Inflammatory macrophage treated with lipopolysaccharide for 1 hour (primary cell): ENCODE results near the gene KCNMA1.
"Not testable (repeated sequence)": the region's sequence is repeated elsewhere in the genome, so short reads cannot be mapped to it uniquely, and the experiment has no call there.

ENCODE experiments used
- DNase-seq, 2 donors: peaks; one replicate each; pipeline ENCODE4 v3.0.0-alpha.2; 2020 to 2022

KCNMA1 gene

DNA sequence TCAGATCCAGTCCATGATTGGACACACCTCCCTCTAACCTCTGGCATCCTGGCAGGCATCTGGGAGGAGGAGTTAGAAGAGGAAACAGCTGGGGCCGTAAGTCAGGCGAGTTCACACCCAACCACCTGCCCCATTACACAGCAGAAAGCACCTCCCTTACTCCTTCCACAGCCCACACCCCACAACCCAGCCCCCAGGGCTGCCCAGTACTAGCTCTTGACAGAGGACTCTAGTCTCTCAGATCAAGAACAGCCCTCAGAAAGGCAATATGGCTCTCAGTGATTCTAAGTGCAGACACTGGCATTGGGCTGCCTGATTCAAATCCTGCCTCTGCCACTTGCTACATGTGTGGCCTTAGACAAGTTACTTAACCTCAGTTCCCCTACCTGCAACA lies 34.1 kb downstream of the KCNMA1 start:
- DNase-seq, result no peak

DNA sequence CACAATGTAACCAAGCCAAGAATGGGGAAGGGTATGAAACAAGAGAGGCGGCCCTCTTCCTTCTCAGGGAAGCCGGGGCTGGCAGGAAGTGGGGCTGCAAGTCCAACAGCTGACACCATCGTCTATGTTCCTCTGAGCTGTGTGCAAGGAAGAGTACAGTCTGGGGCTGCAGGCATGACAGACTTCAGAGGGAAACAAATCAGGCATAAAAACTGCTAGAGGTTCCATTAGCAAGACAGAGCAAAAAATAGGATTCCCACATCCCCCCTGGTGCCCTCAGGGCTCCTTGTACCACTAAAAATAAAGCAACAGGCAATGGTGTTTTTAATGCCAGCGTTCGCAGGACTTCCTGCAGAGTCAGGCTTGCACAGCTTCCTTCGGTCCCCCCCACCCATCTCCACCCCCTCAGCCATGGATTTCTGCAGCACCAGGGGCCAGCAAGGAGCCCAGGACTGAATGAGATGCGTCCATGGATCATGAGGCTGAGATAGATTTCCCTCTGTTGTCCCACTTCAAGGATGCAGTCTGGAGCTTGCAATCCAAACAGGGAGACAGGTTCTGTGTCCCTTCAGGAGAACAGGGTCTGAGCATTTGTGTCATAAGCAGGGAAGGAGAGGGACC lies 34.6 kb downstream of the KCNMA1 start:
- DNase-seq, result no peak

DNA sequence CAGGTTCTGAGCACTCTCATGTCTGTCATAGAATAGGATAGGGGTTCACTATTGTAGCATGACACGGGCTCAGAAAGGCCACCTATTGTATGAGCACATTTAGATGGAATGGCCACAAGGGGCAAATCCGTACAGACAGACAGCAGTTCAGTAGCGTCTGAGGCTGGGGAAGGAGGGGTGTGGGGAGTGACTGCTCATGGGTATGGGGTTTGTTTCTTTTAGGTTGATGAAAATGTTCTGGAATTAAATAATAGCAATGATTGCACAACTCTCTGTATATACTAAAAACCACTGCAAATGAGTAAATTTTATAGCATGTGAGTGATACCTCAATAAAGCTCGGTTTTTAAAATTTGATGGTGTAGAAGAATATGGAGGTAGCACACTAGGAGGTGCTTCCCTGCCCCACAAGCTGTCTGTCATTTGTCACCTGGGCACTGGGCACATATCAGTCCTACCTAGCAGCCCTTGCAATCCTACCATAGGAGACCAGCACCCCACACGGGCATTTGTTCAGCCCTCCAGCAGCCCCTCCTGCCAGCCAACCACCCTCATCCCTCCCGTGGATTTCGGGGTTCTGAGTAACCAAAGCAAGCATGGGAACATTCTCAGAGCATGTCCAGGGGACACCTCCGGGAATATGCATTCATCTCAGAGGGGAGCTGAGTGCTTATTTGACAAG lies 35.2 kb downstream of the KCNMA1 start:
- DNase-seq, result no peak

- no peak for DNase-seq
These were observed 36.1 kb downstream of the KCNMA1 start for GRCh38 chr10:77601488-77601887.

- DNase-seq, result no peak
These were observed 37.0 kb downstream of the KCNMA1 start for GRCh38 chr10:77600640-77601039.

- DNase-seq, result no peak
These were observed 38.0 kb downstream of the KCNMA1 start for GRCh38 chr10:77599651-77600050.

- no peak for DNase-seq
These were observed 39.0 kb downstream of the KCNMA1 start for GRCh38 chr10:77598606-77599005.

GRCh38 chr10:77597560-77597959 lies 40.0 kb downstream of the KCNMA1 start:
- no peak for DNase-seq

GRCh38 chr10:77594471-77594783 lies 43.2 kb downstream of the KCNMA1 start:
- peak; percentile 7 to 45 for DNase-seq

GRCh38 chr10:77593771-77594470 lies 43.7 kb downstream of the KCNMA1 start:
- DNase-seq, result peak; percentile 27 to 47

- DNase-seq, result peak; percentile 31 to 87
These were observed 44.5 kb downstream of the KCNMA1 start for GRCh38 chr10:77592946-77593636.

DNA sequence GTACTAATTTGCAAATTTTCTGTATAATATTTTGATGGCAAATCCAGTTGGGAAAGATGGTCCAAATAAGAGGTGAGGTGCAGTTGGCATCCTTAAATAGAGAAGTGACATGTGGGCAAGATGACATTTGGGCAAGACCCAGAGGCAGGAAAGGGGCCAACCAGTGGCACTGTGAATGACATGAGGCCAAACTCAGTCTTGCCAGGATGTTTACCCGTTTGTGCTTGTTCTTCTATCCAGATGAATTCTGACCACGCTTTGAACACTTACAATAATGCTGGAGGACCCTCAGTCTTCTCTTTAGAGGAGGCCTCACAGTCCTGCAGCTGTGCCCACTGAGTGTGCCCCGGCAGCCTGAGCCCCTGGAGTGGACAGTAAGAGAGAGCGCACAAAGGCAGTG lies 45.1 kb downstream of the KCNMA1 start:
- no peak for DNase-seq

GRCh38 chr10:77591238-77591880 lies 46.2 kb downstream of the KCNMA1 start:
- DNase-seq, result no peak

DNA sequence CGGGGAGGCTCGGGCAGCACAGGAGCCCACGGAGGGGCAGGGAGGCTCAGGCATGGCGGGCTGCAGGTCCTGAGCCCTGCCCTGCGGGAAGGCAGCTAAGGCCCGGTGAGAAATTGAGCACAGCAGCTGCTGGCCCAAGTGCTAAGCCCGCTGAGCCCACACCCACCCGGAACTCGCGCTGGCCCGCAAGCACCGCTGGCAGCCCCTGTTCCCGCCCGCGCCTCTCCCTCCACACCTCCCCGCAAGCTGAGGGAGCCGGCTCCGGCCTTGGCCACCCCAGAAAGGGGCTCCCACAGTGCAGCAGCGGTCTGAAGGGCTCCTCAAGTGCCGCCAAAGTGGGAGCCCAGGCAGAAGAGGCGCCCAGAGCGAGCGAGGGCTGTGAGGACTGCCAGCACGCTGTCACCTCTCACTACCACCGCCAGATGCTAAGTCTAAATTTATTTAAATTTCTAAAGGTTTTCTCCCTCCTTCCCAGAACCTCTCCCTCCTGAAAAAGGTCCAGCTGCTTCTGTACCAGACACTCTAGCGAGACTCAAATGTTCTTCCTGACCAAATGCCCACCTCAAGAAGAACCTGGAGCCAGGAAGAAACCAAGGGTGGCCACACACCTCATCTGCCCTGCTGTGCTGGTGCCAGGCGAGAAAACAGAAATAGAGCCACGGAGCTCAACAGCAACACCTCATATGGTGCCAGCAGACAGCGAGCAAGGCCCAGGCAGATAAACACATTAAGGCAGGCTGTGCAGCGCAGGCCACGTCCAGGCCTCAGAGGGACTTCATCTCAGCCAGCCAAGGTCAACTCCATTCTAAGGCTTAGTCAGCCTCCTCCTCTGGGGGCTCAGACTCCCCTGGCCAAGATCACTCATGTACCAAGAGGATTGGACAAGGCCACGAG lies 47.0 kb downstream of the KCNMA1 start:
- DNase-seq, result no peak

DNA sequence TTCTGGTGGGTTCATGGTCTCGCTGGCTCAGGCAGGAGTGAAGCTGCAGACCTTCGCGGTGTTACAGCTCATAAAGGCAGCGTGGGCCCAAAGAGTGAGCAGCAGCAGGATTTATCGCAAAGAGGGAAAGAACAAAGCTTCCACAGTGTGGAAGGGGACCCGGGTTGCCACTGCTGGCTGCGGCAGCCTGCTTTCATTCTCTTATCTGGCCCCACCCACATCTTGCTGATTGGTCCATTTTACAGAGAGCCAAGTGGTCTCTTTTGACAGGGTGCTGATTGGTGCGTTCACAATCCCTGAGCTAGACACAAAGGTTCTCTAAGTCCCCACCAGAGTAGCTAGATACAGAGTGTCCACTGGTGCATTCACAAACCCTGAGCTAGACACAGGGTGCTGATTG lies 47.9 kb downstream of the KCNMA1 start:
- DNase-seq, result not testable (repeated sequence)

GRCh38 chr10:77588886-77589285 lies 48.7 kb downstream of the KCNMA1 start:
- no peak for DNase-seq

- no peak for DNase-seq
These were observed 50.2 kb downstream of the KCNMA1 start for GRCh38 chr10:77587416-77587790.

GRCh38 chr10:77586719-77587415 lies 50.7 kb downstream of the KCNMA1 start:
- DNase-seq, result peak; percentile 61 to 94

DNA sequence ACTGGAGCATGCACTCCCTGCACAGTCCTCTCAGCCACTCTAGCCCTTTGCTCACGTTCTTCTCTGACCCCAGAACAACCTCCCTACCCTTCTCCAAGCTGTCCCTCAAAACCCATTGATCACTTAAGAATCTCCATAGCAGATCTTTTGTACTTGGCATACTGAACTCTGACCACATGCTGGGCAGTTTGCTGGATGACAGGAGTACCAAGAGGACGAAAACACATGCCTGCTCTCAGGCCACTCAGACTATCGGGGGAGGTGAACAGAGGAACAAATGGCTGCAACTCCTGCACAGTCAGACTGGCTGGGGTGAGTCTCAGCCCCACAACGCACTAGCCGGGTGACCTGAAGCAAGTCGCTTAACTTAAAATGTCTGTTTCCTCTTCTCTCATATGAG lies 52.7 kb downstream of the KCNMA1 start:
- DNase-seq, result no peak

- no peak for DNase-seq
These were observed 54.1 kb downstream of the KCNMA1 start for GRCh38 chr10:77583527-77583926.

- DNase-seq, result peak; percentile 67 to 83
These were observed 54.9 kb downstream of the KCNMA1 start for GRCh38 chr10:77582710-77583115.

- DNase-seq, result no peak
These were observed 55.9 kb downstream of the KCNMA1 start for GRCh38 chr10:77581738-77582137.
